ENCODE measurements around the gene EDEM3.
"Not testable (repeated sequence)": the region's sequence is repeated elsewhere in the genome, so short reads cannot be mapped to it uniquely, and the experiment has no call there.

Gene EDEM3

DNA sequence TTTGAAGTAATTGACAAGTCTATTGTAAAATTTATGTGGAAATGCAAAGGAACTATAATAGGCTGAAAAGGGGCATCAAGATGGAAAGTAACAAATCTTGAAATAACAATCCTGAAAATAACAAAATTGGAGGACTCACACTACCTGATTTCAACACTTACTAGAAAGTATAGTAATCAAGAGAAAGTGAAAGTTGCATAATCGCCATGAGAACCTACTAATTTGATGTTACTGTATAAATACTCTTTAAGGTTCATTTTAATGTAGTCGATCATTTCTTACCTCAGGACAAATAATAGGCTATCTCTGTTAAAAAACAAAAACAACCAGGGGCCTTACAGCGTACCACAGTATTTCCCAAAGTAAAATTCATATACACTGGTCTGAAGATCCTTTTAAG lies 71.7 kb downstream of the EDEM3 start:
- Histone ChIP-seq H3K18ac (ENCODE audit: low read length) (no peak overlapping the region), H3K36me3 (ENCODE audit: control insufficient read depth in 1 of 2, insufficient read depth in 2 of 2, low read length in 2 of 2) (no peaks in the 10 kb centered on the region), H2AK5ac (ENCODE audit: low read length) (no peak overlapping the region), H3K4ac (ENCODE audit: low read depth, low read length) (no peak overlapping the region), H3K79me2 (ENCODE audit: control insufficient read depth, insufficient read depth, low read length, poor library complexity) (no peaks in the 10 kb centered on the region), H3K14ac (ENCODE audit: low read length) (no peak overlapping the region), H3K4me3 (ENCODE audit: low read depth, low read length) (no peak overlapping the region), H4K12ac (ENCODE audit: low read depth, low read length) (no peak overlapping the region), H3K27ac (ENCODE audit: low read depth, low read length) (no peak overlapping the region), H2BK5ac (ENCODE audit: low read depth, low read length, poor library complexity) (no peak overlapping the region), H2BK12ac (ENCODE audit: low read length) (no peak overlapping the region), H3K9me3 (ENCODE audit: insufficient read depth, low read depth, low read length) (peaks cover 3% of the 10 kb centered on the region), H2AFZ (ENCODE audit: insufficient read depth, low read length, poor library complexity) (no peak overlapping the region), H4K8ac (ENCODE audit: low read depth, low read length) (no peak overlapping the region), H3K9ac (ENCODE audit: low read length) (no peak overlapping the region), H2BK120ac (ENCODE audit: insufficient read depth, low read length, poor library complexity) (no peak overlapping the region), H3K4me1 (ENCODE audit: control insufficient read depth in 1 of 2, insufficient read depth in 2 of 2, low read length in 2 of 2) (no peaks in the 10 kb centered on the region), H3K4me2 (ENCODE audit: low read length) (no peak overlapping the region), H4K91ac (ENCODE audit: low read depth, low read length) (no peak overlapping the region), H3K23ac (ENCODE audit: low read length) (no peak overlapping the region), H3K27me3 (ENCODE audit: insufficient read depth, low read length) (no peaks in the 10 kb centered on the region), H3K79me1 (ENCODE audit: low read length) (no peaks in the 10 kb centered on the region)
- WGBS (ENCODE audit: extremely low coverage, insufficient coverage, insufficient read length) = no CpG with 5 or more reads among the region's 3 CpGs
- no peak for DNase-seq

DNA sequence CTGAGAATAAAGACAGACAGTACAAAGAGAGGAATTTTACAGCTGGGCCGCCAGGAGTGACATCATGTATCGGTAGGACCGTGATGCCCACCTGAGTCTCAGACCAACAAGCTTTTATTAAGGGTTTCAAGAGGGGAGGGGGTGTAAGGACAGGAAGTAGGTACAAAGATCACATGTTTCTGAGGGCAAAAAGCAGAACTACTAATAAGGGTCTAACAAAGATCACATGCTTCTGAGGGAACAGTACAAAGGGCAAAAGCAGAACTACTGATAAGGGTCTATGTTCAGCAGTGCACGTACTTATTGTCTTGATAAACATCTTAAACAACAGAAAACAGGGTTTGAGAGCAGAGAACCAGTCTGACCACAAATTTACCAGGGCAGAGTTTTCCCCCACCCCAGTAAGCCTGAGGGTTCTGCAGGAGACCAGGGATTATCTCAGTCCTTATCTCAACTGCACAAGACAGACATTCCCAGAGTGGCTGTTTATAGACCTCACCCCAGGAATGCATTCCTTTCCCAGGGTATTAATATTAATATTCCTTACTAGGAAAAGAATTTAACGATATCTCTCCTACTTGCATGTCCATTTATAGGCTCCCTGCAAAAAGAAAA lies 73.9 kb downstream of the EDEM3 start:
- not testable (repeated sequence) for H3K79me1 ChIP-seq (ENCODE audit: low read length); H2BK5ac ChIP-seq (ENCODE audit: low read depth, low read length, poor library complexity); H2AK5ac ChIP-seq (ENCODE audit: low read length); H3K79me2 ChIP-seq (ENCODE audit: control insufficient read depth, insufficient read depth, low read length, poor library complexity); H2BK120ac ChIP-seq (ENCODE audit: insufficient read depth, low read length, poor library complexity); H3K9ac ChIP-seq (ENCODE audit: low read length); H2BK12ac ChIP-seq (ENCODE audit: low read length); H3K4ac ChIP-seq (ENCODE audit: low read depth, low read length); H3K36me3 ChIP-seq (ENCODE audit: control insufficient read depth in 1 of 2, insufficient read depth in 2 of 2, low read length in 2 of 2); H4K91ac ChIP-seq (ENCODE audit: low read depth, low read length); H4K12ac ChIP-seq (ENCODE audit: low read depth, low read length); H2AFZ ChIP-seq (ENCODE audit: insufficient read depth, low read length, poor library complexity); H3K23ac ChIP-seq (ENCODE audit: low read length); H3K4me3 ChIP-seq (ENCODE audit: low read depth, low read length); H3K27me3 ChIP-seq (ENCODE audit: insufficient read depth, low read length); H3K18ac ChIP-seq (ENCODE audit: low read length); H3K4me1 ChIP-seq (ENCODE audit: control insufficient read depth in 1 of 2, insufficient read depth in 2 of 2, low read length in 2 of 2); H3K9me3 ChIP-seq (ENCODE audit: insufficient read depth, low read depth, low read length); H3K4me2 ChIP-seq (ENCODE audit: low read length); H3K14ac ChIP-seq (ENCODE audit: low read length); H4K8ac ChIP-seq (ENCODE audit: low read depth, low read length)
- peak overlapping the region; percentile 65 for H3K27ac ChIP-seq (ENCODE audit: low read depth, low read length)
- DNase-seq = peak; percentile 80 to 83
- no CpG with 5 or more reads among the region's 5 CpGs for WGBS (ENCODE audit: extremely low coverage, insufficient coverage, insufficient read length)

DNA sequence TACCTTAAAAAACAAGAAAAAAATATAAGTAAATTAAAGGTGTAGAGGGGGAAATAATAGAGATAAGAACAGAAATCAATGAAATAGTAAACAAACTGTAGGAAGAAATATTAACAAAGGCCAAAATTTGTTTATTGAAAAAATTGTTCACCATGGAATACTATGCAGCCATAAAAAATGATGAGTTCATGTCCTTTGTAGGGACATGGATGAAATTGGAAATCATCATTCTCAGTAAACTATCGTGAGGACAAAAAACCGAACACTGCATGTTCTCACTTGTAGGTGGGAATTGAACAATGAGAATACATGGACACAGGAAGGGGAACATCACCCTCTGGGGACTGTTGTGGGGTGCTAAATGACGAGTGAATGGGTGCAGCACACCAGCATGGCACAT lies 75.2 kb downstream of the EDEM3 start:
- H4K91ac ChIP-seq (ENCODE audit: low read depth, low read length); H3K4me1 ChIP-seq (ENCODE audit: control insufficient read depth in 1 of 2, insufficient read depth in 2 of 2, low read length in 2 of 2); H2AFZ ChIP-seq (ENCODE audit: insufficient read depth, low read length, poor library complexity); H3K27ac ChIP-seq (ENCODE audit: low read depth, low read length); H3K14ac ChIP-seq (ENCODE audit: low read length); H3K27me3 ChIP-seq (ENCODE audit: insufficient read depth, low read length); H2BK5ac ChIP-seq (ENCODE audit: low read depth, low read length, poor library complexity); H3K79me2 ChIP-seq (ENCODE audit: control insufficient read depth, insufficient read depth, low read length, poor library complexity); DNase-seq; H4K8ac ChIP-seq (ENCODE audit: low read depth, low read length); H3K36me3 ChIP-seq (ENCODE audit: control insufficient read depth in 1 of 2, insufficient read depth in 2 of 2, low read length in 2 of 2); H2BK12ac ChIP-seq (ENCODE audit: low read length); H3K18ac ChIP-seq (ENCODE audit: low read length); H3K4me3 ChIP-seq (ENCODE audit: low read depth, low read length); H3K9ac ChIP-seq (ENCODE audit: low read length); H2AK5ac ChIP-seq (ENCODE audit: low read length); H4K12ac ChIP-seq (ENCODE audit: low read depth, low read length); H3K4me2 ChIP-seq (ENCODE audit: low read length); H3K23ac ChIP-seq (ENCODE audit: low read length); H2BK120ac ChIP-seq (ENCODE audit: insufficient read depth, low read length, poor library complexity); H3K79me1 ChIP-seq (ENCODE audit: low read length); H3K9me3 ChIP-seq (ENCODE audit: insufficient read depth, low read depth, low read length); H3K4ac ChIP-seq (ENCODE audit: low read depth, low read length): not testable (repeated sequence)
- no CpG with 5 or more reads among the region's 3 CpGs for WGBS (ENCODE audit: extremely low coverage, insufficient coverage, insufficient read length)

DNA sequence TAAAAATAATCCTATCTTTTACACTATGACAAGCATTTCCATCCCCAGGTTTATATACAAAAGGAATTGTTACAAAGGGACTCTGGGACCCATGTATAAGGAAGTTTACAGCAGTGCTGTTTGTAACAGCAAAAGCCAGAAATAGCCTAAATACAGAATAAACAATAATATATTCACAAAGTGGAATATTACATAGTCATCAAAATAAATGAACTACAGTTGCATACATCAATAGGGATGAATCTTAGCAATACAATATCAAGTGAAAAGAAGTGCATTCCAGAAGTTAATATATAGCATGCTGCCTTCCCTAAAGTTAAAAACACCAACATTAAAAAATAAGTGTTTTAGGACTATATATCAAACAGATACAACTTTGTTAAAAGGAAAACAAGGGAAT lies 77.3 kb downstream of the EDEM3 start:
- H2BK5ac ChIP-seq (ENCODE audit: low read depth, low read length, poor library complexity) = no peak overlapping the region
- no peaks in the 10 kb centered on the region for H3K36me3 ChIP-seq (ENCODE audit: control insufficient read depth in 1 of 2, insufficient read depth in 2 of 2, low read length in 2 of 2)
- H3K9ac ChIP-seq (ENCODE audit: low read length) = no peak overlapping the region
- no peak overlapping the region for H3K4me2 ChIP-seq (ENCODE audit: low read length)
- H4K12ac ChIP-seq (ENCODE audit: low read depth, low read length) = no peak overlapping the region
- H4K91ac ChIP-seq (ENCODE audit: low read depth, low read length) = no peak overlapping the region
- H3K27me3 ChIP-seq (ENCODE audit: insufficient read depth, low read length) = no peaks in the 10 kb centered on the region
- no peak overlapping the region for H2AFZ ChIP-seq (ENCODE audit: insufficient read depth, low read length, poor library complexity)
- no peak overlapping the region for H2BK12ac ChIP-seq (ENCODE audit: low read length)
- no peak overlapping the region for H3K27ac ChIP-seq (ENCODE audit: low read depth, low read length)
- H3K79me2 ChIP-seq (ENCODE audit: control insufficient read depth, insufficient read depth, low read length, poor library complexity) = no peaks in the 10 kb centered on the region
- H2BK120ac ChIP-seq (ENCODE audit: insufficient read depth, low read length, poor library complexity) = no peak overlapping the region
- no peak overlapping the region for H2AK5ac ChIP-seq (ENCODE audit: low read length)
- no peak overlapping the region for H3K18ac ChIP-seq (ENCODE audit: low read length)
- H3K4me1 ChIP-seq (ENCODE audit: control insufficient read depth in 1 of 2, insufficient read depth in 2 of 2, low read length in 2 of 2) = no peaks in the 10 kb centered on the region
- no peak for DNase-seq
- no peaks in the 10 kb centered on the region for H3K9me3 ChIP-seq (ENCODE audit: insufficient read depth, low read depth, low read length)
- H3K14ac ChIP-seq (ENCODE audit: low read length) = no peak overlapping the region
- H3K79me1 ChIP-seq (ENCODE audit: low read length) = no peaks in the 10 kb centered on the region
- H4K8ac ChIP-seq (ENCODE audit: low read depth, low read length) = no peak overlapping the region
- no peak overlapping the region for H3K4me3 ChIP-seq (ENCODE audit: low read depth, low read length)
- no peak overlapping the region for H3K4ac ChIP-seq (ENCODE audit: low read depth, low read length)
- no peak overlapping the region for H3K23ac ChIP-seq (ENCODE audit: low read length)
